Ascending aorta (tissue), 2 donors: Measurements from ENCODE around the gene GBA2. TPM values are rescaled to one million over a fixed set of nuclear protein-coding genes. Genes with fewer than 3 reads are reported as not detected.

Source experiments
- DNase-seq, 2 donors: peaks; one replicate each; pipeline ENCODE4 v3.0.0-alpha.2; 2019; ENCODE audit warnings: low spot score in 2 of 2
- H3K27ac ChIP-seq, 2 donors: fragments of 200-600 bp; sonication (generic); one replicate each; pipeline ENCODE4 v1.5.1; 2016 to 2017; ENCODE audit warnings: mild to moderate bottlenecking in 1 of 2
- H3K27me3 ChIP-seq: fragments of 200-600 bp; sonication (generic); one replicate; pipeline ENCODE4 v1.5.1; 2017
- H3K36me3 ChIP-seq, 2 donors: fragments of 200-600 bp; sonication (generic); one replicate each; pipeline ENCODE4 v1.5.1; 2016
- H3K4me1 ChIP-seq, 2 donors: fragments of 200-600 bp; sonication (generic); one replicate each; pipeline ENCODE4 v1.5.1; 2016 to 2017; ENCODE audit warnings: mild to moderate bottlenecking in 1 of 2
- H3K4me3 ChIP-seq, 2 donors: fragments of 200-600 bp; sonication (generic); one replicate each; pipeline ENCODE4 v1.5.1; 2016 to 2017; ENCODE audit warnings: mild to moderate bottlenecking in 1 of 2
- H3K9me3 ChIP-seq, 2 donors: fragments of 200-600 bp; sonication (generic); one replicate each; pipeline ENCODE4 v1.5.1; 2016
- CTCF ChIP-seq, 3 experiments: fragments of 200-600 bp in 2 of 3; fragments of 450-650 bp in 1 of 3; sonication (generic) in 2 of 3; IDR thresholded peaks; one replicate each; pipeline ENCODE4 v1.5.1; 2016 to 2019; ENCODE audit warnings: antibody characterized with exemption in 3 of 3, mild to moderate bottlenecking in 1 of 3, moderate library complexity in 1 of 3
- intact Hi-C: fragments of 100-400 bp; cut with DNase I; formaldehyde crosslinking; loops from one replicate; pipeline ENCODE4 v1.15.1; 2023
- total RNA-seq: library from RNA; depleted of rRNA; stranded (reverse); fragments of >200 nt; gene quantifications from one replicate; pipeline ENCODE4 v1.1.0, GENCODE V29; 2016

Gene GBA2
- total RNA-seq, 1 donor from 2014 or later = 40.7 TPM

DNA sequence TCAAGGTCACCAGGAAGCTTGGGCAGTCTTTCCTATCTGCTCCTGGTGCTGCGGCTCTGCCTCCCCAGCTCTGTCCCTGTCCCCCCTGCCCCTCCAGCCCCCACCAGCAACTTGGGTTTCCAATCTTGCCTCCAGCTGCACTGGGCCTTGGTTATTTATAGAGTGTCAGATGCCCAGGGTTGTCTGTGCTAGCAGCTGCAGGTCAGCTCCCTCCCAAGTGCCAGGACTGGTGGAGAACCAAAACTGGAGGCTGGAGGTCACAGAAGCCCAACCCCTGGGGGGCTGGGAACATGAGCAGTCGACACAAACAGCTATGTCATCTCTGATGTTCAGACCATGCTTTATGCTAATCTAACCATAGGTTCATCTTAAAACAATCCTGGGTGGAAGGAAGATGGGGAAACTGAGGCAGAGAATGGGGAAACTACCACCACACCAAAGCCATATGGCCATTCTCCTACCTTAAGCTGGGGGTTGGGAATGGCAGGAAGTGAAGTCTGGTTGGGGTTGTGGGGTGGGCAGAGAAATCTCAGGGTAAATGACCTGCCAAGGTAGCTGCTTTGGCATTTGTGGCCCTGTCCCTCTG lies 61.0 kb downstream of the GBA2 start:
- peak overlapping the region; percentile 93 to 97 for H3K27ac ChIP-seq
- DNase-seq = no peak
- H3K36me3 ChIP-seq = peaks cover 52 to 64% of the 10 kb centered on the region in 2 donors
- peak overlapping the region; percentile 83 to 93 for H3K4me3 ChIP-seq
- no peaks in the 10 kb centered on the region for H3K27me3 ChIP-seq
- no peak for TF ChIP-seq CTCF (IDR thresholded peaks at IDR 0.05)
- intact Hi-C loops = loop anchor here (2.0 kb wide), 1 partner anchor 83 kb away; the partner anchor contains the start of gene TESK1
- no peaks in the 10 kb centered on the region for H3K9me3 ChIP-seq
- H3K4me1 ChIP-seq = peaks cover 14 to 31% of the 10 kb centered on the region in 2 donors

- Histone ChIP-seq H3K4me3 (peak overlapping the region; percentile 83 to 93), H3K36me3 (peaks cover 60 to 72% of the 10 kb centered on the region in 2 donors), H3K27ac (peak overlapping the region; percentile 93 to 97), H3K9me3 (no peaks in the 10 kb centered on the region), H3K27me3 (no peaks in the 10 kb centered on the region), H3K4me1 (peaks cover 14 to 38% of the 10 kb centered on the region in 2 donors)
- intact Hi-C loops = no loop called here
- no peak for TF ChIP-seq CTCF (IDR thresholded peaks at IDR 0.05)
- DNase-seq = no peak
Observed at GRCh38 chr9:35687306-35687705, 61.7 kb downstream of the GBA2 start.

Other genes with a start within 250 kb of the GBA2 start
- 70.2 TPM for gene TESK1, start 144.0 kb downstream of the GBA2 start, total RNA-seq
- gene CD72, start 130.8 kb downstream of the GBA2 start, total RNA-seq = not detected
- gene SIT1, start 98.3 kb downstream of the GBA2 start, total RNA-seq = not detected
- 17,070 TPM for gene RMRP, start 91.2 kb downstream of the GBA2 start, total RNA-seq
- gene CCDC107, start 90.9 kb downstream of the GBA2 start, total RNA-seq = 67.6 TPM
- gene ARHGEF39, start 84.0 kb downstream of the GBA2 start, total RNA-seq = 1.1 TPM
- 3.9 TPM for gene CA9, start 75.3 kb downstream of the GBA2 start, total RNA-seq
- gene TPM2, start 59.3 kb downstream of the GBA2 start, total RNA-seq = 1,923 TPM
- 735 TPM for gene TLN1, start 17.0 kb downstream of the GBA2 start, total RNA-seq
- 48.3 TPM for gene CREB3, start 16.6 kb downstream of the GBA2 start, total RNA-seq
- 24.8 TPM for gene RGP1, start 59 bp upstream of the GBA2 start, total RNA-seq
- not detected for gene MSMP, start 5.0 kb upstream of the GBA2 start, total RNA-seq
- 7.3 TPM for gene NPR2, start 42.4 kb upstream of the GBA2 start, total RNA-seq
- not detected for gene SPAG8, start 63.0 kb upstream of the GBA2 start, total RNA-seq
- gene HINT2, start 65.8 kb upstream of the GBA2 start, total RNA-seq = 21.6 TPM
- not detected for gene FAM221B, start 79.5 kb upstream of the GBA2 start, total RNA-seq
- 37.3 TPM for gene TMEM8B, start 80.0 kb upstream of the GBA2 start, total RNA-seq
- not detected for gene OR13J1, start 121.2 kb upstream of the GBA2 start, total RNA-seq
- gene HRCT1, start 157.0 kb upstream of the GBA2 start, total RNA-seq = 32.7 TPM
- 4.0 TPM for gene SPAAR, start 160.3 kb upstream of the GBA2 start, total RNA-seq
- gene OR2S2, start 208.9 kb upstream of the GBA2 start, total RNA-seq = not detected